GM12878 (cell line): Measurements from ENCODE around the gene CARD11. TPM values are rescaled to one million over a fixed set of nuclear protein-coding genes. Genes with fewer than 3 reads are reported as not detected.

Experiments
- ATAC-seq: fragments of 200-7000 bp; cut with Tn5 transposase; 3 replicates; pipeline ENCODE4 v1.9.1; 2020; ENCODE audit warnings: mild to moderate bottlenecking, moderate library complexity
- BruUV-seq: library from RNA; stranded (reverse); fragments of 400-500 nt; replicated peaks from 2 replicates; lab custom pipeline; 2021; lab: Mats Ljungman, UMichigan
- CTCF ChIA-PET: fragments of 300-600 bp; sonication (Branson Sonifier 250); formaldehyde crosslinking; extraction: SDS; loops from one replicate; lab custom pipeline; 2021; ENCODE audit warnings: inconsistent platforms; lab: Yijun Ruan, JAX
- POLR2A ChIA-PET: fragments of 350-600 bp; formaldehyde crosslinking; extraction: SDS; loops from one replicate; lab custom pipeline; 2021; ENCODE audit warnings: inconsistent platforms; lab: Charles Lee
- RAD21 ChIA-PET: fragments of 300-600 bp; sonication (Branson Sonifier 250); formaldehyde crosslinking; loops from one replicate; lab custom pipeline; 2023; ENCODE audit warnings: antibody characterized with exemption; ENCODE audit not compliant: unreplicated experiment; lab: Charles Lee
- SMC1A ChIA-PET: fragments of 300-600 bp; sonication (Branson Sonifier 250); formaldehyde crosslinking; loops from one replicate; lab custom pipeline; 2023; ENCODE audit not compliant: unreplicated experiment, uncharacterized antibody; lab: Charles Lee
- DNase-seq: peaks from one replicate; pipeline ENCODE4 v3.0.0-alpha.2; 2011; ENCODE audit warnings: low read depth, low spot score
- FAIRE-seq: peaks from 3 replicates; lab custom pipeline; 2011; peaks lifted over from hg19 to GRCh38; lab: Jason Lieb, UNC
- H2AFZ ChIP-seq: 2 replicates; pipeline ENCODE4 v1.6.0; 2011; ENCODE audit warnings: low read depth, low read length, control low read depth; ENCODE audit not compliant: control insufficient read depth
- H3K27ac ChIP-seq: 2 replicates; pipeline ENCODE4 v1.5.1; 2011; ENCODE audit warnings: control low read depth; ENCODE audit not compliant: control insufficient read depth, insufficient read depth
- H3K27me3 ChIP-seq, 2 experiments: replicated peaks in 1 of 2; 2 replicates each; pipeline versions ENCODE4 v1.6.0 to v1.6.1; 2011; ENCODE audit warnings: low read length in 1 of 2; ENCODE audit not compliant: control insufficient read depth in 2 of 2, insufficient read depth in 2 of 2
- H3K36me3 ChIP-seq, 2 experiments: 2 replicates each; pipeline ENCODE4 v1.5.1; 2011; ENCODE audit warnings: low read length in 1 of 2; ENCODE audit not compliant: control insufficient read depth in 2 of 2, insufficient read depth in 2 of 2
- H3K4me1 ChIP-seq: 2 replicates; pipeline ENCODE4 v1.6.1; 2011; ENCODE audit warnings: mild to moderate bottlenecking, low read length, moderate library complexity, mixed read lengths; ENCODE audit not compliant: control insufficient read depth, insufficient read depth
- H3K4me2 ChIP-seq: 2 replicates; pipeline ENCODE4 v1.6.0; 2011; ENCODE audit warnings: control low read depth; ENCODE audit not compliant: control insufficient read depth, insufficient read depth
- H3K4me3 ChIP-seq: fragments of 200-600 bp; sonication (generic); 2 replicates; pipeline ENCODE4 v1.5.1; 2016
- H3K79me2 ChIP-seq: 2 replicates; pipeline ENCODE4 v1.6.0; 2011; ENCODE audit warnings: low read length; ENCODE audit not compliant: control insufficient read depth, insufficient read depth
- H3K9ac ChIP-seq: 2 replicates; pipeline ENCODE4 v1.8.0; 2011; ENCODE audit warnings: low read length, control low read depth, mixed read lengths; ENCODE audit not compliant: control insufficient read depth, insufficient read depth
- H3K9me3 ChIP-seq: replicated peaks from 3 replicates; pipeline ENCODE4 v1.5.1; 2011; ENCODE audit warnings: mild to moderate bottlenecking, low read length; ENCODE audit not compliant: control insufficient read depth, insufficient read depth
- H4K20me1 ChIP-seq: 2 replicates; pipeline ENCODE4 v1.6.0; 2011; ENCODE audit not compliant: control insufficient read depth, insufficient read depth
- CREB1 ChIP-seq: IDR thresholded peaks from 2 replicates; pipeline ENCODE4 v1.6.1; 2012; ENCODE audit warnings: low read depth, mild to moderate bottlenecking, inconsistent platforms
- E4F1 ChIP-seq: fragments of 450-650 bp; IDR thresholded peaks from 2 replicates; pipeline ENCODE4 v1.6.1; 2018; ENCODE audit warnings: borderline replicate concordance, mild to moderate bottlenecking; ENCODE audit not compliant: partially characterized antibody
- EP300 ChIP-seq, 2 experiments: fragments of 150-350 bp in 1 of 2; IDR thresholded peaks; 2 replicates each; pipeline ENCODE4 v1.6.1; 2011 to 2012; ENCODE audit warnings: low read depth in 2 of 2, low read length in 2 of 2, borderline replicate concordance in 1 of 2, improper control_type of control experiment in 1 of 2, inconsistent platforms in 1 of 2; ENCODE audit not compliant: control insufficient read depth in 1 of 2
- FOS ChIP-seq: IDR thresholded peaks from 3 replicates; pipeline ENCODE4 v1.6.1; 2011; ENCODE audit warnings: borderline replicate concordance; ENCODE audit not compliant: insufficient read length; ENCODE audit errors: extremely low read depth
- IKZF1 ChIP-seq: fragments of 450-650 bp; conservative IDR thresholded peaks from 2 replicates; pipeline ENCODE4 v1.6.1; 2017; ENCODE audit warnings: antibody characterized with exemption, mild to moderate bottlenecking
- MTA3 ChIP-seq: IDR thresholded peaks from 2 replicates; pipeline ENCODE4 v1.6.1; 2012; ENCODE audit warnings: low read length, inconsistent platforms, borderline replicate concordance
- PKNOX1 ChIP-seq: fragments of 450-650 bp; IDR thresholded peaks from 2 replicates; pipeline ENCODE4 v1.6.1; 2016; ENCODE audit warnings: mild to moderate bottlenecking
- POLR2A ChIP-seq: IDR thresholded peaks from 2 replicates; pipeline ENCODE4 v1.6.1; 2011; ENCODE audit warnings: low read depth, mild to moderate bottlenecking, low read length
- RCOR1 ChIP-seq: conservative IDR thresholded peaks from 2 replicates; pipeline ENCODE4 v1.6.1; 2012; ENCODE audit warnings: low read depth, low read length, improper control_type of control experiment
- SMARCA5 ChIP-seq: fragments of 450-650 bp; IDR thresholded peaks from 2 replicates; pipeline ENCODE4 v1.6.1; 2017; ENCODE audit warnings: mild to moderate bottlenecking
- USF2 ChIP-seq: IDR thresholded peaks from 2 replicates; pipeline ENCODE4 v1.6.1; 2011; ENCODE audit warnings: low read depth, low read length, improper control_type of control experiment, borderline replicate concordance
- YBX1 ChIP-seq: fragments of 450-650 bp; IDR thresholded peaks from 2 replicates; pipeline ENCODE4 v1.6.1; 2016; ENCODE audit warnings: antibody characterized with exemption
- WGBS: methylation state at CpG from one replicate; pipeline ENCODE4 v1.1.6; 2016; ENCODE audit warnings: low lambda C conversion rate; ENCODE audit not compliant: insufficient replicate concordance, insufficient coverage; ENCODE audit errors: missing lambda C conversion rate; 5-methylcytosine and 5-hydroxymethylcytosine counted together
- in situ Hi-C: fragments of 300-500 bp; cut with MboI; formaldehyde crosslinking; loops from 9 replicates; pipeline ENCODE4 v1.14.3; 2018; ENCODE audit warnings: mixed read lengths
- intact Hi-C: fragments of 100-400 bp; cut with micrococcal nuclease; formaldehyde crosslinking; loops from one replicate; pipeline ENCODE4 v1.14.2; 2022; ENCODE audit not compliant: unreplicated experiment
- polyA plus RNA-seq, 11 experiments: library from polyadenylated mRNA; depleted of rRNA in 4 of 11; unstranded in 6 of 11; stranded (reverse) in 5 of 11; fragments of >200 nt; fragmentation: Nextera tagmentation in 4 of 11; fragmentation: Illumina TruSeq in 1 of 11; extraction: Ambion mirVana in 4 of 11; extraction: Trizol in 1 of 11; gene quantifications; 1 replicate in 1 of 11; 2 replicates in 10 of 11; pipeline versions ENCODE4 v1.2.1 to v1.2.3, GENCODE V29; 2011 to 2016; ENCODE audit warnings: inconsistent platforms in 2 of 11, missing spikeins in 2 of 11, low read depth in 1 of 11
- total RNA-seq, 4 experiments: library from RNA; depleted of rRNA in 3 of 4; stranded (reverse); fragments of >200 nt in 3 of 4; fragmentation: Illumina TruSeq in 1 of 4; extraction: Trizol in 1 of 4; gene quantifications; 2 replicates each; pipeline versions ENCODE4 v1.2.1 to v1.2.3, GENCODE V29; 2013 to 2021
- TF ChIP-seq, protein P1 (sequence below): IDR thresholded peaks from 2 replicates; pipeline ENCODE4 v1.6.1; 2012; ENCODE audit warnings: low read depth, low read length, improper control_type of control experiment
- TF ChIP-seq, protein P2 (sequence below): fragments of 150-350 bp; IDR thresholded peaks from 2 replicates; pipeline ENCODE4 v1.6.1; 2014; ENCODE audit warnings: mild to moderate bottlenecking, low read depth, low read length
- TF ChIP-seq, protein P3 (sequence below): IDR thresholded peaks from 2 replicates; pipeline ENCODE4 v1.6.1; 2011; ENCODE audit warnings: mild to moderate bottlenecking, low read depth, low read length, moderate library complexity; ENCODE audit not compliant: insufficient replicate concordance

CARD11 gene
- total and polyA plus RNA-seq, 10 of the 15 experiments (the other 5 are each of a cell fraction or from before 2014, with no cell fraction given): 0.27 to 72.0 (median 28.4) TPM

- TF ChIP-seq MTA3 (no peak), CREB1 (no peak)
These were observed 75.5 kb downstream of the CARD11 start (continued) for GRCh38 chr7:2968176-2968575.

DNA sequence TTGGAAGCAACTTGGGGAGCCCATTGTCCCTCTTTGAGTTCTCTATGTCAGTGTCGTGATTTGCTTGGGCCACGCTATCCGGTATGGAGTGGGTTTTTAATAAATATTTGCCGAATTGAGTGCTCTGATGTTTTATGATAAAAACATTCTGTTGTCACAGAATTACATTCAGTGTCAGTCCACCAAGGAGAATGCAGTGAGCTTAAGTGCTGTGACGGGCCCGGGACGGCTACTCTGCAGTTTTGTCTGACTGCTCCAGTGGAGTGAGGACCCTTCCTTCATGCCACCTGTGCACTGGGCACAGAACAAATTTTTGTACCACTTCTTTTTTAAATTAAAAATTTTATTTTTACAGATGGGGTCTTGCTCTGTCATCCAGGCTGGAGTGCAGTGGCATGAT is 76.0 kb downstream of the CARD11 start:
- ChIA-PET SMC1A (interaction anchor here (0.7 kb wide), 1 partner anchor 323 kb away, joined by 3 read pairs; no protein-coding TSS in a partner anchor), RAD21 (no interaction called here), POLR2A (no interaction called here), CTCF (no interaction called here)
- no peaks in the 10 kb centered on the region; the same call in 1 of the 2 replicates for H3K79me2 ChIP-seq
- no peak overlapping the region for H3K4me3 ChIP-seq
- ATAC-seq: no peak
- no peak for DNase-seq
- no peak overlapping the region for H3K4me2 ChIP-seq
- H3K9ac ChIP-seq: no peak overlapping the region
- H2AFZ ChIP-seq: no peak overlapping the region
- H3K4me1 ChIP-seq: peaks cover 14% of the 10 kb centered on the region
- H4K20me1 ChIP-seq: no peaks in the 10 kb centered on the region
- no peak for FAIRE-seq
- in situ Hi-C loops (no loop called here), intact Hi-C loops (no loop called here)
- over 99% methylated on average over 7 of the region's 7 CpGs for WGBS
- H3K9me3 ChIP-seq: peaks cover 11% of the 10 kb centered on the region
- no peaks in the 10 kb centered on the region for H3K27me3 ChIP-seq
- H3K27ac ChIP-seq: no peak overlapping the region
- BruUV-seq: no TSS peak
- no peaks in the 10 kb centered on the region; a peak in 1 of 4 replicates for H3K36me3 ChIP-seq
- TF ChIP-seq RCOR1 (no peak), FOS (no peak), EP300 (IDR thresholded peaks at IDR 0.05; ENCODE audit: borderline replicate concordance in 1 of 2, control insufficient read depth in 1 of 2, low read depth in 2 of 2, low read length in 2 of 2) (no peak), PKNOX1 (no peak), USF2 (no peak), IKZF1 (no peak), POLR2A (no peak), SMARCA5 (no peak), E4F1 (no peak), YBX1 (no peak)
- TF ChIP-seq, protein P1, sequence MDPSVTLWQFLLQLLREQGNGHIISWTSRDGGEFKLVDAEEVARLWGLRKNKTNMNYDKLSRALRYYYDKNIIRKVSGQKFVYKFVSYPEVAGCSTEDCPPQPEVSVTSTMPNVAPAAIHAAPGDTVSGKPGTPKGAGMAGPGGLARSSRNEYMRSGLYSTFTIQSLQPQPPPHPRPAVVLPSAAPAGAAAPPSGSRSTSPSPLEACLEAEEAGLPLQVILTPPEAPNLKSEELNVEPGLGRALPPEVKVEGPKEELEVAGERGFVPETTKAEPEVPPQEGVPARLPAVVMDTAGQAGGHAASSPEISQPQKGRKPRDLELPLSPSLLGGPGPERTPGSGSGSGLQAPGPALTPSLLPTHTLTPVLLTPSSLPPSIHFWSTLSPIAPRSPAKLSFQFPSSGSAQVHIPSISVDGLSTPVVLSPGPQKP: no peak
- TF ChIP-seq, protein P2, sequence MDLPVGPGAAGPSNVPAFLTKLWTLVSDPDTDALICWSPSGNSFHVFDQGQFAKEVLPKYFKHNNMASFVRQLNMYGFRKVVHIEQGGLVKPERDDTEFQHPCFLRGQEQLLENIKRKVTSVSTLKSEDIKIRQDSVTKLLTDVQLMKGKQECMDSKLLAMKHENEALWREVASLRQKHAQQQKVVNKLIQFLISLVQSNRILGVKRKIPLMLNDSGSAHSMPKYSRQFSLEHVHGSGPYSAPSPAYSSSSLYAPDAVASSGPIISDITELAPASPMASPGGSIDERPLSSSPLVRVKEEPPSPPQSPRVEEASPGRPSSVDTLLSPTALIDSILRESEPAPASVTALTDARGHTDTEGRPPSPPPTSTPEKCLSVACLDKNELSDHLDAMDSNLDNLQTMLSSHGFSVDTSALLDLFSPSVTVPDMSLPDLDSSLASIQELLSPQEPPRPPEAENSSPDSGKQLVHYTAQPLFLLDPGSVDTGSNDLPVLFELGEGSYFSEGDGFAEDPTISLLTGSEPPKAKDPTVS: no peak
- TF ChIP-seq, protein P3, sequence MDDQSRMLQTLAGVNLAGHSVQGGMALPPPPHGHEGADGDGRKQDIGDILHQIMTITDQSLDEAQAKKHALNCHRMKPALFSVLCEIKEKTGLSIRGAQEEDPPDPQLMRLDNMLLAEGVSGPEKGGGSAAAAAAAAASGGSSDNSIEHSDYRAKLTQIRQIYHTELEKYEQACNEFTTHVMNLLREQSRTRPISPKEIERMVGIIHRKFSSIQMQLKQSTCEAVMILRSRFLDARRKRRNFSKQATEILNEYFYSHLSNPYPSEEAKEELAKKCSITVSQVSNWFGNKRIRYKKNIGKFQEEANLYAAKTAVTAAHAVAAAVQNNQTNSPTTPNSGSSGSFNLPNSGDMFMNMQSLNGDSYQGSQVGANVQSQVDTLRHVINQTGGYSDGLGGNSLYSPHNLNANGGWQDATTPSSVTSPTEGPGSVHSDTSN: no peak
